SK-N-DZ (cell line): ENCODE data around the gene CPXM1.
"Not testable (repeated sequence)": the region's sequence is repeated elsewhere in the genome, so short reads cannot be mapped to it uniquely, and the experiment has no call there.

Experiments used
- DNase-seq: peaks from one replicate; pipeline ENCODE4 v3.0.0-alpha.2; 2015; ENCODE audit warnings: low spot score

CPXM1 gene

DNA sequence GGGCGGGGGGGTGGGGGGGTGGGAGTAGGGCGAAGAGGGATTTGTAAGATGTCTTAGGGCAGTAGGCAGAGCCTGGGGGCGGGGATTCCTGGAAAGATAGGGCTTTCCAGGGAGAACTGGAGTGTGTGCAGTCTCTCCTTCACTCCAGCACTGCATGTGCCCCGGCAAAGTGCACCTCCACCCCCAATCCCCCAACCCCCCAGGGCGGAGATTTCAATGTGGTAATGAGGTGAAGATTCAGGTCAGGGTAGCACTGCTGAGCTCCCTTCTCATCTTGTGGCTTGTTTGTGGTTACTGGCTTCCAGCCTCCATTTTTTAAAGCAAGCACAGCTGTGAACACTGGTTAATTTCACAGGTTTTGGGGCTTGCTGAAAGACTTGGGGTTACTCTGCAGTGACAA, 21.6 kb upstream of the CPXM1 start:
- no peak for DNase-seq

DNA sequence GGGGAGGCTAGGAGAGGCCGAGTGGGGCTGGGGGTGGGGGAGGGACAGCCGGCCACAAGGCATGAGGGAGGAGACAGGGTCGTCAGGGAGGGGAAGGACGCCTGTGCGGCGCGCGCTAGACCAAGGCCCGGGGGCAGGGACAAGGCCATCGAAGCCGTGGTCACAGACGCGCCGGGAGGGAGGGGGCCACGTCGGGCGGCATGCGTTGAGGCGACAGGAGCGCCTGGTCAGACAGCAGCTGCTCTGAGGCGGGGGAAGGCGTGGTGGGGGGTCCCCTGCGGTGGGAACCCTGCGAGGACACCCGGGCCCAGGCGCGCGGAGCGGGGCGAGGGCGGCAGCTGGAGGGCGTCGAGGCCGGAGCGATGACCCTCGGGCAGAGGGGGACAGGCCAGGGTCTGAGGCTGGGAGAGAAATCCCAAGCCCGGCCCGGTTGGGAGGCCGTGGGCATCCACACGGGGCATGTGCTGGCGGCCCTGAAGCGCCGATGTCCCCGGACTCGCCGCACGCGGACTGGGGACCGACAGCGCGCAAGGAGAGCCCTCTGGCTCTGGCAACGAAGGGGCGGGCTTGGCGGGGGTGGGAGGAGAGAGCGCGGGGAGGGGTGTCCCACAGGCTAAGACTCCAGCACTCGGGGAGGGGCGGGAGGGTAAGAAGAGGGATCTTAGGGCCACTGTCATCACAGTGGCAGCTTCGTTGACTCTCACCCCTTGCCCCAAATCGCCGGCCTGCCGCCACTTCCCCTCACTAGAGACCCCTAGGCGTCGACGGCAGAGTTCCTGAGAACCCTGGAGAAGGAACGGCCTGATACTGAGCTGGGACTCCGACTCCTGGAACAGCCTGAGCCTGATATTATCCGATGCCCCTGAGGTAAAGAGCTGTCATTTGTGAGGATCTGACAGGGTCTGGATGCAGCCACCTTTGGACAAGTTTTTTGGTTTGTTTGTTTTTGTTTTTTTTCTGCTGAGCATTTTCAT, 20.8 kb upstream of the CPXM1 start:
- DNase-seq: no peak

DNA sequence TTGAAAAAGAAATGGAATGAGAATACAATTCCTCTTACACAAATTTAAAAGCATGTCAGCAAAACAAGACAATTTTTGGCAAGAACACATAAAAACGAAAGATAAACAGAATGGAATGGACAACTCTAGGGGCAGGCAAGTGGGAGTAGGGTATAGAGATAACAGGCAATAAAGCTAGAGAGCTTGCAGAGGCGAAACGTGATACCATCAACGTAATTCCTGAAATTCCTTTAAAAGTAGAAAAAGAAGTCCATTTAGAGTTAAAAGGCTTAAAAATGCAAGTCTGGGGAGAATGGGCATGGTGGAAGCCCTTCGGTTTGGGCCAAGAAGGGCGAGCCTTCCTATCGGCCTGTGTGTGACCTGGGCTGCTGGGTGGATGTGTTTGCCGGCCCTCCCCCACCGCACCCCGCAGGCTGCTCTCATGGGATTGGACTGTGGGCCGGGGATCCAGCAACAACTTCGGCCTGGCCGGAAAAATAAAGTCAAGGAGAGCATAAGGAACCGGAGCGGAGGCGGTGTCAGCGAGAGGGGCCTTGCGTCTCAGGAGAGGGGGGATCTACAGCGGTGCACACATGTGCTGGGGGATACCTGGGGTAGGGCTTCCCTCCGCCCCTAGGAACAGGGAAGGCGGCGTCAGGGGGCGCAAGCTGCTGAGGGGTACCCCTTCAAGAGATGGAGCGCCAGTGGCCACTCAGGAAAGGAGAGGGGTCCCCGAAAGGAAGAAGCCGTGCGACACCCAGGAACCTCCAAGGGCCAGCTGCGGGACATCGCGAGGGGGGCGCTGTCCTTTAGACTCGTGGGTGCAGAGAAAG, 19.9 kb upstream of the CPXM1 start:
- DNase-seq: no peak

DNA sequence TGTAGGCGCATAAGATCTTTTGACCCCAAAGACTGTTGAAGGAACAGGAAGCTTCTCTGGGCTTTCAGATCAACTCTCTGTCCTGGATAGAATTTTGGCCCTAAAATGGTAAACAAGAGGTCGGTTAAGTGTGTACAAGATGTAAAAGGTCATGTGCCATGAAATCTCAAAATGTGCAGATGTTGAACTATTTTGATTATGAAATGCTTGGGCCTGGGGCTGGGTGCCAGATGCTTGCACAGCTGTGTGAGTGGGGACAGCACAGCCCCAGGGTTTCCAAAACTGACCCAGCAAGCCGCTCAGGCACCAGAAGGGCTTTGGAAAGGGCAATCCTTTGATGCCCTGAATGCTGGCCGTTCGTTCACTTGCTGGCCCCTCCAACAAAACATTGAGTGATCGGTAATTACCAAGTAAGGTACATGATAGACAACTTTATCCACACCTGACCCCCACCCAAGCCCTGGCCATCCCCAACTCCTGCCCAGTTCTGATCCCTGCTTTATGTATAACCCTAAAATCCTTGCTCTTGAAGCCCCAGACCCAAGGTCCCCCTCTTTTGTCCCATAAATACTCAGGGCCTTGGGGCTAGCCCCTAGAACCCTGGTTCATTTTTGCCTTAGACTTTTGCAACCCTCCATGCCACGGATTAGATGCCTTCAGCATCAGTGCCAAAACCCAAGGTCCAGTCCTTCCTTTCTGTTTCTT, 17.6 kb upstream of the CPXM1 start:
- DNase-seq: no peak

DNA sequence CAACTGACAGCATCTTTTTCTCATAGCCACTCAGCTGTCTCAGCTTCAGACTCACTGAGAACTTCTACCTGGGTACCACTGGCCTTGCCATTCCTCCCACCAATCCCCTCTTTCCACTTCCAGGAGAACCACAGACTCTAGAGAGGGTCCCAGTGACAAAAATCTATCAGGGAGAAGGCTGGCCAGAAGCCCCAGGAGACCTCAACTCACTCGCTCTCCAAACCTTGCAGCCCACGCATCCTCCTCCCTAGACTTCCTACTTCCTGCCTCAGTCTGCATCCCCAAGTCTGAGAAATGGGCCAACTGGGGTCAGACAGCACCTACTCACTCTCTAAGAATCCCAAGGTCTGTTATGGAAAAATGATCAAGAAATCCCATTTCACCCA, 16.9 kb upstream of the CPXM1 start:
- no peak for DNase-seq

DNA sequence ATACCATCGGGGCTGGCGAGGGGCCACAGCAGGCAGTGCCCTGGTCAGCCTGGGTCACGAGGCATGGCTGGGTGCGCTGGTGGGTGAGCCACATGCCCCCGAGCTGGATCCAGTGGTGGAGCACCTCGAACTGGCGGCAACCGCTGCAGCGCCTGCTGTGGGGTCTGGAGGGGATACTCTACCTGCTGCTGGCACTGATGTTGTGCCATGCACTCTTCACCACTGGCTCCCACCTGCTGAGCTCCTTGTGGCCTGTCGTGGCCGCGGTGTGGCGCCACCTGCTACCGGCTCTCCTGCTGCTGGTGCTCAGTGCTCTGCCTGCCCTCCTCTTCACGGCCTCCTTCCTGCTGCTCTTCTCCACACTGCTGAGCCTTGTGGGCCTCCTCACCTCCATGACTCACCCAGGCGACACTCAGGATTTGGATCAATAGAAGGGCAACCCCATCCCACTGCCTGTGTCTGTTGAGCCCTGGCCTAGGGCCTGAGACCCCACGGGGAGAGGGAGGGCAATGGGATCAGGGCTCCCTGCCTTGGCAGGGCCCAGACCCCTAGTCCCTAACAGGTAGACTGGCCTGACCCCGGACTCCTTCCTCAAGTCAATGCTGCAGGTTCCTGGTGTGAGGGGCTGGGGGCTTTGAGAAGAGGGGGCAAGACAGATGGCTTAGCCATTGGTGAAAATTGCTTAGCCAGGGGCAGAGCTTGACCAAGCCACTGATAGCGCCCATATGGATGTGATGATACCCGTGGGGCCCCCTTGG, 16.3 kb upstream of the CPXM1 start:
- DNase-seq: no peak

DNA sequence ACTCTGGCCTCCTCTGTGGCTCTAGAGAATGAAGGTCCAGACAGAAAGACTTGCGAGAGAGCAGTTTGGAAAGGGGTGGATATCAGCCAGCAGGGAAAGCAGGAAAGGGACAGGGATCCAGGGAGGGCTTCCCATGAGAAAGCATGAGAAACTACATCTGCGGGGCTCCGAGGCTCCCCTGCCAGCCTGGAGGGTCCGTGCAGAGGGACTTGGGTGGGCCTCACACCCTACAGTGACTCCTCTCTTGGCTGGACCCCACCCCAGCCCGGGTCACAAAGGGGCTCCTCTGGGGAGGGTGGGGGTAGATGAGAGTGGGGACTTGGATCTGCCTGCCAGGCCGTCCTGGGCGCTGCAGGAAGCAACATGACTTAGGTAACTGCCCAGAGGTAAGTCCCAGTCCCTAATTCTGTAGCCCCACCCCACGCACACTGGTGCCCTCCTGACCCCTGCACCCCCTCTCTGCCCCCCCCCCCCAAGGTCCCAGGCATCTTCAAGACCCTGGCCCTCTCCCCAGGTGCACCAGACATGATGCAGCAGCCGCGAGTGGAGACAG, 15.7 kb upstream of the CPXM1 start, which contains the start of gene TMEM239:
TSS of gene TMEM239 (plus strand) at position 335 of the 553 bp plus-strand sequence. CDS start at position 526, 191 bp downstream.
- DNase-seq: no peak

DNA sequence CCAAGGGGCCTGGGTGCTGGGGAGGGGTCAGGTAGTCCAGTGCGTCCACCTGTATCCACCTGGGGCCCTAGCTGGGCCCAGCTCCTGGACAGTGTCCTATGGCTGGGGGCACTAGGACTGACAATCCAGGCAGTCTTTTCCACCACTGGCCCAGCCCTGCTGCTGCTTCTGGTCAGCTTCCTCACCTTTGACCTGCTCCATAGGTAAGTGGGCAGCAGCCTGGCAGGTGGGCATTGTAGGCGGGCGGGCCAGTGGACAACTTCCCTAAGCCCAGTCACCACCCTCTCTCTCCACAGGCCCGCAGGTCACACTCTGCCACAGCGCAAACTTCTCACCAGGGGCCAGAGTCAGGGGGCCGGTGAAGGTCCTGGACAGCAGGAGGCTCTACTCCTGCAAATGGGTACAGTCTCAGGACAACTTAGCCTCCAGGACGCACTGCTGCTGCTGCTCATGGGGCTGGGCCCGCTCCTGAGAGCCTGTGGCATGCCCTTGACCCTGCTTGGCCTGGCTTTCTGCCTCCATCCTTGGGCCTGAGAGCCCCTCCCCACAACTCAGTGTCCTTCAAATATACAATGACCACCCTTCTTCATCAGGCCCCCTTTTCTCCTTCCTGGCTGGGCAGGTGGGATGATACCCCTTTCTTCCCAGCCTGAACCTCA, 14.9 kb upstream of the CPXM1 start:
- no peak for DNase-seq

DNA sequence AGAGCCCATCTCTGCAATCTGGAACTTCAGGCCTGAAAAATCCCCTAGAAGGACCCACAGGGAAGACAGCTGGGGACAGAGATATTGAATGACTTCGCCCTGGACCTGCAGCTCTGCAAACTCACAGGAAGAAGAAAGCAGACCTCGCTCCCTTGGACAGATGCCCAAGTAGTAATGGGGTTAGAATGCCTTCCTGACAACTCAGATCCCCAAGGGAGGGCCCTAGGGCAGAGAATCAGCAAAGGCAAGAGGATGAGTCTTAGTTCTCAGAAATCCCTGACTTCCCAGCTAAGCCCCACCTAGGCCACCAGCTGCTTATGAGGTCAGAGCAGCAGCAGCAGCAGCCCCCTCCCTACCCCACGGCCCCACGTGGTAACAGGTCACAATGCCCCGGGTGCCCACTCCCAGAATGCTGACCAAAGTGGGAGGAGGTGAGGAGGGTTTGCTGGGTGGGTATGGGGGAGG, 14.2 kb upstream of the CPXM1 start, which contains the start of gene C20orf141:
TSS of gene C20orf141 (plus strand) at position 401 of the 465 bp plus-strand sequence. CDS start 198 bp downstream, outside the sequence.
- peak; percentile 54 for DNase-seq

DNA sequence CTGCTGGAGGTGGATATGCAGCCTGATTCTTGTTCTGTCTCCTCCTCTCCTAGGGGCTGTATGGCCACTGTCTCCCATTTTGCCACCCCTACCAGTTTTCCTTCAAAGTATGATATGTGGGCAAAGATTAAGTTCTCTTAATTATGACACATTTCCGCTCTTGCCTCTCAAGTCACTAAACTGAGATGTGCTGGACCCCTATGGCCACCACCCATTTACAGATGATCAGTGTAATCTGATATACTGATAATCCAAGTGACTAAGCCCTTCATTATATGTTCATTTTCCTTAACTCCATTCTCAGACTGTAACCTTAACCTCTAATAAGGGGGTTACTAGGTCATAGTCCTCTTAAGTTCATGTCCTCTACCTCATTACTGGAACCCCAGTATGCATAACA, 13.6 kb upstream of the CPXM1 start:
- DNase-seq: no peak

DNA sequence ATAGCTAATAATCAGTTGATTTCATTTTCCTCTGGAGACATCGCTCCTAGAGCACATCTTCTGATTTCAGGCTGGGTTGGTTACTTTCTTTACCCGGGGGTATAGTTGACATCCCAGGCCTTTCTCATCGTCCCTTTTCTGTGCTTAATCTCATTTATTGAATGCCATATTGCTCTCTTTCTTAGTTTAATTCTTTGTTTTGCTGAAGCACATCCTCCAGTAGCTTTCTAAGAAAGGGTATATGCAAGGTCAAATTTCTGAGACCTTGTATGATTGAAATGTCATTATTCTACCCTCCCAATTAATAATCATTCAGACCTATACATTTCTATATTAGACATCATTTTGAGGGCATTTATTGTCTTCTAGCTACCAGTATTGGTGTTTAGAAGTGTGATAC, 11.8 kb upstream of the CPXM1 start:
- DNase-seq: no peak

DNA sequence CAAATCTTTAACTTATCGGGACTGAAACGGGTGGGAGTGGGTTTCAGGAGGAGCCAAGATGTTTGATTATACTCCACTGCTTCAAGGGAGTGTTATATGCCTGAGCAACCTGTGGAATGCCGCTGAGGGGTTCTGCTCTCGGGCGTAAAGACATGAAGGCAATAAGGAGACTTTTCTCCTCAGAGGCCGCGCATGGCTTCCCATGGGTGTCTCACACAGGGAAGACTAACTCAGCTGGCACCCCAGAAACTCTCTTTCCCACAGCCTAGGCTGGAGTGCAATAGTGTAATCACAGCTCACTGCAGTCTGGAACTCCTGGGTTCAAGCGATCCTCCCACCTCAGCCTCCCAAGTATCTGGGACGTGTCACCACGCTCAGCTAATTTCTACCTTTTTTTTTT, 9.3 kb upstream of the CPXM1 start:
- no peak for DNase-seq

DNA sequence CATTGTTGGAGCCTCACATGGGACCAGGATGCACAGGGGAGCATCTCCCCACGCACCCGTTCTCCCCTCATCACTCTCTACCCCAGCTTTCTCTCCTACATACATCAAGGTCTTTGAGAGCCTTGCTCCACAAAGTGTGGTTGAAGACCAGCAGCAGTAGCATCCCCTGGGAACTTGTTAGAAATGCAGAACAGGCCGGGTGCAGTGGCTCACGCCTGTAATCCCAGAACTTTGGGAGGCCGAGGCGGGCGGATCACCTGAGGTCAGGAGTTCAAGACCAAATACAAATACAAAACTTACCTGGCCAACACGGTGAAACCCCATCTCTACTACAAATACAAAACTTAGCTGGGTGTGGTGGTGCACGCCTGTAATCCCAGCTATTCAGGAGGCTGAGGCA, 7.5 kb upstream of the CPXM1 start:
- not testable (repeated sequence) for DNase-seq

DNA sequence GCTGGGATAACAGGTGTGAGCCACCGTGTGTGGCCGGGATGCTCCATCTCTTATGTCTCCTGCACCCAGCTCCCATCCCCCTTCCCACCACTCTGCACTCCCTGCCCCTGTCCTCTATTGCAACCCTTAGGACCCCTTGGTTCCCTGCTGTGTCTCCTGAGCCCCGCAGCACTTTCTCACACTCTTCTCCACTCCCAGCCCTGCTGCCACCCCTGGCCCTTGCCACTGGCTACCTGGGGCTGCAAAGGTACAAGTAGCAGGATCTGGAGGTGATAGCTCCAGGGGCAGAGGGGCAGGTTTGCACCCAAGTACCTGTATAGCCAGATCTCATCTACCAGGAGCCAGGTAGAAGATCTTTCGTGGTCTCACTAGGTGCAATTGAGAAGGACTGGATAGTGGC, 6.6 kb upstream of the CPXM1 start:
- DNase-seq: no peak

DNA sequence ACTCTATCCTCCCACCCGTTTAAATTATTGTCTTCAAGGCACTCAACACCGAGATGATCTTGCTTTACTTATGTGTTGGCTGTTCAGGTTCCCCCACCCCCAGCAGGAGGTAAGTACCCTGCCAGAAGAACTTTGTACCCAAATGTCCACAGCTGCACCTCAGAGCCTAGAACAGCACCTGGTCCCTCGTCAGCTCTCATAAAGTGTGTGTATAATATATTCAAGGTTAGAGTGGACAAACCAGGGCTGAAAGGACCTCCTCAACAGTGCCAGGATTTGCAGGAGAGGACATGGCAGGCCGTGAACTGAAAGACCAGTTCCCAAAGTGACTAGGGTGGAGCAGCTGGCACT, 5.9 kb upstream of the CPXM1 start:
- DNase-seq: no peak

DNA sequence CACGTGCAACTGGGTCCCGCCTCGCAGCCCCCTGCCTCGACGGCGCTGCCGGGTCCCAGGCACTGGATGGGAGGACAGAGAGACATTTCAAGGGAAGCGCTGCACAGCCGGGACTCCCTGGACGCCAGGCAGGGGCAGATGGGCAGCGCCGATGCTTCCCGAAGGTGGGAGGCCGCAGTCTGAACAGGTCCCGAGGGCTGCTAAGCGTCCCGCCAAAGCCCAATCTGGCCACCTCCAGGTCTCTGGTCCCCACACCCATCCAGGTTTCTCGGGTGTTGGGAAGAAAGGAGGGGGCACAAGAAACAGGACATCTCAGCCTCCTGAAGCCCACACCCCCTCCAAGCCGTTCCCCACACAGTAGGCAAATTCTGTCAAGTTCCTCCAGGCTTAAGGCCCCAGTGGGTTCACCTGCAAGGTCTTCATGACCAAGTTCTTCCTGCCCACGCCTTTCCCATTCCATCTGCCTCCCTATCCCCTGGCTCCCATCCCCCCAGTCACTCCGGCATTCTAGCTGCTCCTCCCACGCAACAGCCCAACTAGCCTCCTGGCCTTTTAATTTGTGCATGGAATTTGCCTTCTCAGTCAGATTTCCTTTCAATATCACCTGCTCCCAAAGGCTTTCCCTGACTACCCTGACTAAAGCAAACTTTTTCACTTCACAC, 5.4 kb upstream of the CPXM1 start:
- DNase-seq: no peak

DNA sequence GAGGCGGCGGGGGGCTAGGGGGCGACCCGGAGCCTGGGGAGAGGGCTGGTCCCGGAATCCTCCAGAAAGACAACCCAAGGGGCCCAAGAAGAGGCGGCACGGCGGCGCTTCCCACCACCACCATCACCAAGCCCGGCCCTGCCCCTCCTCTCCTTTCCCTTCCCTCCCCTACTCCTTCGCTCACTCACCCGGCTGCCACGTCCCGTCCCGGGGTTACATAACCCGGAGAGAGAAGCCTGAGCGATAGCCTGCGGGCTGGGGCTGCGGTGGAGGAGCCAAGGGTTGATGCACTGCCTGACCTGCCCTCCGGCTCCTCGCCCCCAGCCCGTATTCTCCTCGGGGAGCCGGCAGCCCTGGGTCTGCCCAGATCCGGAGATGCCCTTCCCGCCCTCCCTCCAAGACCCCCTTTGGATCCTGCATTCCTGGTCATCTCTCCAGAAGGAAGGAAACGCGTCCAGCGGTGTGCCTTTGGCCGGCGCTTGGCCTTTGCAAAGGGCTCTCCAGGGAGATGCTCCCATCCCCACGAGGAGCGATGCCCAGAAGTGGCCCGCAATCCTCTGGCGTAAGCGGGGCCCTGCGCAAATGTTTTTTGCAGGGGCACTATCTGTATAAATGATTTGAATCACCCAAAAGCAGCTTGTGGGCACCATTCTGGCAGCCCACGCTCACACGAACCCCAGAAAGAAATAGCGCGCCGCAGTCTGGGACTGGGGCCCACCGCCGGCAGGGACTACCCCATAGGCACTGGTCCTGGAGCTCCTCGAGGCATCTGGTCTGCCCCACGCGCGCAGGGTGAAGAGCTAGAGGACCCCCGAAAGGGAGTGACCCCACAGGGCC, 4.6 kb upstream of the CPXM1 start:
- no peak for DNase-seq

DNA sequence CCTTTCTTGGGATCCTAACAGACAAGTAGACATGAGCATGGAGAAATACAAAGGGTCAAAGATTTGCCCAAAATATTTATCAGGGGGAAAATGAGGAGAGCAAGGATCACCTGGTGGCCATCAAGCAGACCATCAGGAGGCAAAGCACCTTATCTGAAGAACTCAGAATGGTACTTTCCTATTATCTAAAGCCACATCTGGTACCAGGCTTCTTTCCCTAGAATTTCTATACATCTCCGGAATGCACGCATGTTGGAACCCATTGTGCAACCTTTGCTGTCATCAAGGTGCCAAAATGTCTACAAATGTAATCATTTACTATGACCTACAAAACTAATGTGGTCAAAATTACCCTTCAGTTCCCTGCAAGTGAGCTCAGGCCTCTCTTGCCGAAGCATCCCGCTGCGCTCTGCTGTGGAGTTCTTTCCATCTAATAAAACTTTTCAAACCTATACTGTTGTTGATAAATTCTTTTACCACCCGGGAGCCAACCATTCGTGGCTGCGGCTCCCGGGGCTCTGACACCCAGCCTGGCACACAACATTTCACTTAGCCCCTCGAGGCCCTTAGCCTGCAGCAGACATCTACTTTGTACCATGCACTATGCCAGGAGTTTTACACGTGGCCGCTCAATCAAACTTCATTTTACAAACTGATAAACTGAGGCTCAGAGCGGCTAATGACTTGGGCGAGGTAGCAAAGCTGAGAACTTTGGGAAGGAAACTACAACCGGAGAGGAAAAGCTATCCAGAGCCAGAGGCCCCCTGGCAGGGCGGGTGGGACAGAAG, 3.8 kb upstream of the CPXM1 start:
- DNase-seq: no peak
